GM12878 (cell line): ENCODE measurements around the gene CLEC4M. TPM values are rescaled to one million over a fixed set of nuclear protein-coding genes. Genes with fewer than 3 reads are reported as not detected.

ENCODE experiments used
- ATAC-seq: fragments of 200-7000 bp; cut with Tn5 transposase; 3 replicates; pipeline ENCODE4 v1.9.1; 2020; ENCODE audit warnings: mild to moderate bottlenecking, moderate library complexity
- BruUV-seq: library from RNA; stranded (reverse); fragments of 400-500 nt; replicated peaks from 2 replicates; lab custom pipeline; 2021; lab: Mats Ljungman, UMichigan
- CTCF ChIA-PET: fragments of 300-600 bp; sonication (Branson Sonifier 250); formaldehyde crosslinking; extraction: SDS; loops from one replicate; lab custom pipeline; 2021; ENCODE audit warnings: inconsistent platforms; lab: Yijun Ruan, JAX
- POLR2A ChIA-PET: fragments of 350-600 bp; formaldehyde crosslinking; extraction: SDS; loops from one replicate; lab custom pipeline; 2021; ENCODE audit warnings: inconsistent platforms; lab: Charles Lee
- RAD21 ChIA-PET: fragments of 300-600 bp; sonication (Branson Sonifier 250); formaldehyde crosslinking; loops from one replicate; lab custom pipeline; 2023; ENCODE audit warnings: antibody characterized with exemption; ENCODE audit not compliant: unreplicated experiment; lab: Charles Lee
- SMC1A ChIA-PET: fragments of 300-600 bp; sonication (Branson Sonifier 250); formaldehyde crosslinking; loops from one replicate; lab custom pipeline; 2023; ENCODE audit not compliant: unreplicated experiment, uncharacterized antibody; lab: Charles Lee
- DNase-seq: peaks from one replicate; pipeline ENCODE4 v3.0.0-alpha.2; 2011; ENCODE audit warnings: low read depth, low spot score
- FAIRE-seq: peaks from 3 replicates; lab custom pipeline; 2011; peaks lifted over from hg19 to GRCh38; lab: Jason Lieb, UNC
- H2AFZ ChIP-seq: 2 replicates; pipeline ENCODE4 v1.6.0; 2011; ENCODE audit warnings: low read depth, low read length, control low read depth; ENCODE audit not compliant: control insufficient read depth
- H3K27ac ChIP-seq: 2 replicates; pipeline ENCODE4 v1.5.1; 2011; ENCODE audit warnings: control low read depth; ENCODE audit not compliant: control insufficient read depth, insufficient read depth
- H3K27me3 ChIP-seq, 2 experiments: replicated peaks in 1 of 2; 2 replicates each; pipeline versions ENCODE4 v1.6.0 to v1.6.1; 2011; ENCODE audit warnings: low read length in 1 of 2; ENCODE audit not compliant: control insufficient read depth in 2 of 2, insufficient read depth in 2 of 2
- H3K36me3 ChIP-seq, 2 experiments: 2 replicates each; pipeline ENCODE4 v1.5.1; 2011; ENCODE audit warnings: low read length in 1 of 2; ENCODE audit not compliant: control insufficient read depth in 2 of 2, insufficient read depth in 2 of 2
- H3K4me1 ChIP-seq: 2 replicates; pipeline ENCODE4 v1.6.1; 2011; ENCODE audit warnings: mild to moderate bottlenecking, low read length, moderate library complexity, mixed read lengths; ENCODE audit not compliant: control insufficient read depth, insufficient read depth
- H3K4me2 ChIP-seq: 2 replicates; pipeline ENCODE4 v1.6.0; 2011; ENCODE audit warnings: control low read depth; ENCODE audit not compliant: control insufficient read depth, insufficient read depth
- H3K4me3 ChIP-seq: fragments of 200-600 bp; sonication (generic); 2 replicates; pipeline ENCODE4 v1.5.1; 2016
- H3K79me2 ChIP-seq: 2 replicates; pipeline ENCODE4 v1.6.0; 2011; ENCODE audit warnings: low read length; ENCODE audit not compliant: control insufficient read depth, insufficient read depth
- H3K9ac ChIP-seq: 2 replicates; pipeline ENCODE4 v1.8.0; 2011; ENCODE audit warnings: low read length, control low read depth, mixed read lengths; ENCODE audit not compliant: control insufficient read depth, insufficient read depth
- H3K9me3 ChIP-seq: replicated peaks from 3 replicates; pipeline ENCODE4 v1.5.1; 2011; ENCODE audit warnings: mild to moderate bottlenecking, low read length; ENCODE audit not compliant: control insufficient read depth, insufficient read depth
- H4K20me1 ChIP-seq: 2 replicates; pipeline ENCODE4 v1.6.0; 2011; ENCODE audit not compliant: control insufficient read depth, insufficient read depth
- CBX5 ChIP-seq: sonication (generic); IDR thresholded peaks from 2 replicates; pipeline ENCODE4 v1.6.1; 2016; ENCODE audit warnings: low read depth, moderate library complexity, mild to moderate bottlenecking, inconsistent platforms
- CUX1 ChIP-seq: IDR thresholded peaks from 2 replicates; pipeline ENCODE4 v1.6.1; 2012; ENCODE audit warnings: improper control_type of control experiment, low read depth, low read length; ENCODE audit not compliant: insufficient replicate concordance
- EED ChIP-seq: sonication (generic); IDR thresholded peaks from 2 replicates; pipeline ENCODE4 v1.6.1; 2016; ENCODE audit warnings: antibody characterized with exemption, low read depth
- IRF4 ChIP-seq: IDR thresholded peaks from 2 replicates; pipeline ENCODE4 v1.6.1; 2011; ENCODE audit warnings: low read depth, low read length
- MEF2A ChIP-seq: IDR thresholded peaks from 2 replicates; pipeline ENCODE4 v1.6.1; 2011; ENCODE audit warnings: low read depth, mild to moderate bottlenecking, low read length, moderate library complexity; ENCODE audit not compliant: insufficient read depth
- NBN ChIP-seq: fragments of 450-650 bp; IDR thresholded peaks from 2 replicates; pipeline ENCODE4 v1.6.1; 2016
- POLR2AphosphoS5 ChIP-seq: IDR thresholded peaks from 2 replicates; pipeline ENCODE4 v1.6.1; 2011; ENCODE audit warnings: mild to moderate bottlenecking, low read length, inconsistent platforms
- SREBF1 ChIP-seq: IDR thresholded peaks from 2 replicates; pipeline ENCODE4 v1.6.1; 2012; ENCODE audit warnings: mild to moderate bottlenecking, low read length
- ZNF24 ChIP-seq: fragments of 450-650 bp; IDR thresholded peaks from 2 replicates; pipeline ENCODE4 v1.6.1; 2017; ENCODE audit warnings: antibody characterized with exemption, mild to moderate bottlenecking
- WGBS: methylation state at CpG from one replicate; pipeline ENCODE4 v1.1.6; 2016; ENCODE audit warnings: low lambda C conversion rate; ENCODE audit not compliant: insufficient replicate concordance, insufficient coverage; ENCODE audit errors: missing lambda C conversion rate; 5-methylcytosine and 5-hydroxymethylcytosine counted together
- in situ Hi-C: fragments of 300-500 bp; cut with MboI; formaldehyde crosslinking; loops from 9 replicates; pipeline ENCODE4 v1.14.3; 2018; ENCODE audit warnings: mixed read lengths
- intact Hi-C: fragments of 100-400 bp; cut with micrococcal nuclease; formaldehyde crosslinking; loops from one replicate; pipeline ENCODE4 v1.14.2; 2022; ENCODE audit not compliant: unreplicated experiment
- polyA plus RNA-seq, 11 experiments: library from polyadenylated mRNA; depleted of rRNA in 4 of 11; unstranded in 6 of 11; stranded (reverse) in 5 of 11; fragments of >200 nt; fragmentation: Nextera tagmentation in 4 of 11; fragmentation: Illumina TruSeq in 1 of 11; extraction: Ambion mirVana in 4 of 11; extraction: Trizol in 1 of 11; gene quantifications; 1 replicate in 1 of 11; 2 replicates in 10 of 11; pipeline versions ENCODE4 v1.2.1 to v1.2.3, GENCODE V29; 2011 to 2016; ENCODE audit warnings: inconsistent platforms in 2 of 11, missing spikeins in 2 of 11, low read depth in 1 of 11
- total RNA-seq, 4 experiments: library from RNA; depleted of rRNA in 3 of 4; stranded (reverse); fragments of >200 nt in 3 of 4; fragmentation: Illumina TruSeq in 1 of 4; extraction: Trizol in 1 of 4; gene quantifications; 2 replicates each; pipeline versions ENCODE4 v1.2.1 to v1.2.3, GENCODE V29; 2013 to 2021
- TF ChIP-seq, protein P1 (sequence below): fragments of 450-650 bp; IDR thresholded peaks from 2 replicates; pipeline ENCODE4 v1.6.1; 2018; ENCODE audit warnings: borderline replicate concordance, mild to moderate bottlenecking; ENCODE audit not compliant: partially characterized antibody
- TF ChIP-seq, protein P2 (sequence below): fragments of 450-650 bp; formaldehyde crosslinking; IDR thresholded peaks from 2 replicates; pipeline ENCODE4 v1.4.0; 2020; ENCODE audit warnings: mild to moderate bottlenecking, moderate library complexity

The CLEC4M gene
- total and polyA plus RNA-seq, 10 of the 15 experiments (the other 5 are each of a cell fraction or from before 2014, with no cell fraction given): 0.11 to 0.42 (median 0.25) TPM; not detected in 1

GRCh38 chr19:7751157-7751783, 11.8 kb upstream of the CLEC4M start:
- Histone ChIP-seq H3K36me3 (no peaks in the 10 kb centered on the region), H3K9me3 (peaks cover 13% of the 10 kb centered on the region; the same call in 2 of the 3 replicates), H3K4me3 (no peak overlapping the region), H3K9ac (no peak overlapping the region), H3K27me3 (no peaks in the 10 kb centered on the region), H4K20me1 (no peaks in the 10 kb centered on the region), H3K79me2 (no peaks in the 10 kb centered on the region), H3K27ac (no peak overlapping the region), H3K4me1 (peaks cover 3% of the 10 kb centered on the region; the same call in 1 of the 2 replicates), H2AFZ (peak overlapping the region; percentile 31), H3K4me2 (0 out of 2 replicates have a peak overlapping the region, but pooled peaks have one; percentile 17)
- ATAC-seq (peak; percentile 83), DNase-seq (peak; percentile 56), FAIRE-seq (no peak)
- no TSS peak for BruUV-seq
- ChIA-PET CTCF (no interaction called here), RAD21 (interaction anchor here (0.6 to 0.8 kb wide), 3 partner anchors 33 to 73 kb away, joined by 3 to 4 read pairs (median 3); no protein-coding TSS in a partner anchor), SMC1A (interaction anchor here (0.6 to 1.1 kb wide), 4 partner anchors 12 to 60 kb away, joined by 3 to 4 read pairs (median 4); no protein-coding TSS in a partner anchor), POLR2A (interaction anchor here (0.6 to 0.9 kb wide), 2 partner anchors 46 to 48 kb away, joined by 3 read pairs; no protein-coding TSS in a partner anchor)
- in situ Hi-C loops (no loop called here), intact Hi-C loops (loop anchor here (5.0 kb wide), 1 partner anchor 59 kb away; no protein-coding TSS in a partner anchor)
- WGBS: 7% methylated on average over 12 of the region's 12 CpGs
- TF ChIP-seq ZNF24: no peak
- 0 out of 2 replicates have a peak, but pooled peaks have one; percentile 14 for TF ChIP-seq EED
- no peak for TF ChIP-seq SREBF1
- TF ChIP-seq, protein P1, sequence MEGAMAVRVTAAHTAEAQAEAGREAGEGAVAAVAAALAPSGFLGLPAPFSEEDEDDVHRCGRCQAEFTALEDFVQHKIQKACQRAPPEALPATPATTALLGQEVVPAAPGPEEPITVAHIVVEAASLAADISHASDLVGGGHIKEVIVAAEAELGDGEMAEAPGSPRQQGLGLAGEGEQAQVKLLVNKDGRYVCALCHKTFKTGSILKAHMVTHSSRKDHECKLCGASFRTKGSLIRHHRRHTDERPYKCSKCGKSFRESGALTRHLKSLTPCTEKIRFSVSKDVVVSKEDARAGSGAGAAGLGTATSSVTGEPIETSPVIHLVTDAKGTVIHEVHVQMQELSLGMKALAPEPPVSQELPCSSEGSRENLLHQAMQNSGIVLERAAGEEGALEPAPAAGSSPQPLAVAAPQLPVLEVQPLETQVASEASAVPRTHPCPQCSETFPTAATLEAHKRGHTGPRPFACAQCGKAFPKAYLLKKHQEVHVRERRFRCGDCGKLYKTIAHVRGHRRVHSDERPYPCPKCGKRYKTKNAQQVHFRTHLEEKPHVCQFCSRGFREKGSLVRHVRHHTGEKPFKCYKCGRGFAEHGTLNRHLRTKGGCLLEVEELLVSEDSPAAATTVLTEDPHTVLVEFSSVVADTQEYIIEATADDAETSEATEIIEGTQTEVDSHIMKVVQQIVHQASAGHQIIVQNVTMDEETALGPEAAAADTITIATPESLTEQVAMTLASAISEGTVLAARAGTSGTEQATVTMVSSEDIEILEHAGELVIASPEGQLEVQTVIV: no peak
- no peak for TF ChIP-seq MEF2A
- peak; percentile 49; the same call in 1 of the 2 replicates for TF ChIP-seq CBX5
- TF ChIP-seq CUX1: no peak
- 0 out of 2 replicates have a peak, but pooled peaks have one; percentile 32 for TF ChIP-seq IRF4
- TF ChIP-seq, protein P2, sequence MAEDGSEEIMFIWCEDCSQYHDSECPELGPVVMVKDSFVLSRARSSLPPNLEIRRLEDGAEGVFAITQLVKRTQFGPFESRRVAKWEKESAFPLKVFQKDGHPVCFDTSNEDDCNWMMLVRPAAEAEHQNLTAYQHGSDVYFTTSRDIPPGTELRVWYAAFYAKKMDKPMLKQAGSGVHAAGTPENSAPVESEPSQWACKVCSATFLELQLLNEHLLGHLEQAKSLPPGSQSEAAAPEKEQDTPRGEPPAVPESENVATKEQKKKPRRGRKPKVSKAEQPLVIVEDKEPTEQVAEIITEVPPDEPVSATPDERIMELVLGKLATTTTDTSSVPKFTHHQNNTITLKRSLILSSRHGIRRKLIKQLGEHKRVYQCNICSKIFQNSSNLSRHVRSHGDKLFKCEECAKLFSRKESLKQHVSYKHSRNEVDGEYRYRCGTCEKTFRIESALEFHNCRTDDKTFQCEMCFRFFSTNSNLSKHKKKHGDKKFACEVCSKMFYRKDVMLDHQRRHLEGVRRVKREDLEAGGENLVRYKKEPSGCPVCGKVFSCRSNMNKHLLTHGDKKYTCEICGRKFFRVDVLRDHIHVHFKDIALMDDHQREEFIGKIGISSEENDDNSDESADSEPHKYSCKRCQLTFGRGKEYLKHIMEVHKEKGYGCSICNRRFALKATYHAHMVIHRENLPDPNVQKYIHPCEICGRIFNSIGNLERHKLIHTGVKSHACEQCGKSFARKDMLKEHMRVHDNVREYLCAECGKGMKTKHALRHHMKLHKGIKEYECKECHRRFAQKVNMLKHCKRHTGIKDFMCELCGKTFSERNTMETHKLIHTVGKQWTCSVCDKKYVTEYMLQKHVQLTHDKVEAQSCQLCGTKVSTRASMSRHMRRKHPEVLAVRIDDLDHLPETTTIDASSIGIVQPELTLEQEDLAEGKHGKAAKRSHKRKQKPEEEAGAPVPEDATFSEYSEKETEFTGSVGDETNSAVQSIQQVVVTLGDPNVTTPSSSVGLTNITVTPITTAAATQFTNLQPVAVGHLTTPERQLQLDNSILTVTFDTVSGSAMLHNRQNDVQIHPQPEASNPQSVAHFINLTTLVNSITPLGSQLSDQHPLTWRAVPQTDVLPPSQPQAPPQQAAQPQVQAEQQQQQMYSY (CRISPR knock-in tag): no peak
- TF ChIP-seq POLR2AphosphoS5: no peak
- TF ChIP-seq NBN: 0 out of 2 replicates have a peak, but pooled peaks have one; percentile 51
